GM12891 (cell line): Measurements from ENCODE around the gene ABCA1.
"Not testable (repeated sequence)": the region's sequence is repeated elsewhere in the genome, so short reads cannot be mapped to it uniquely, and the experiment has no call there.

Experiments used
- POLR2A ChIP-seq: IDR thresholded peaks from 2 replicates; pipeline ENCODE4 v1.6.1; 2011; ENCODE audit warnings: low read depth, low read length, control low read depth
- POLR2AphosphoS5 ChIP-seq: IDR thresholded peaks from 2 replicates; pipeline ENCODE4 v1.6.1; 2011; ENCODE audit warnings: low read depth, low read length, control low read depth
- SPI1 ChIP-seq: IDR thresholded peaks from 2 replicates; pipeline ENCODE4 v1.6.1; 2011; ENCODE audit warnings: low read depth, low read length, control low read depth
- TAF1 ChIP-seq: IDR thresholded peaks from 2 replicates; pipeline ENCODE4 v1.6.1; 2011; ENCODE audit warnings: low read depth, low read length, control low read depth

DNA sequence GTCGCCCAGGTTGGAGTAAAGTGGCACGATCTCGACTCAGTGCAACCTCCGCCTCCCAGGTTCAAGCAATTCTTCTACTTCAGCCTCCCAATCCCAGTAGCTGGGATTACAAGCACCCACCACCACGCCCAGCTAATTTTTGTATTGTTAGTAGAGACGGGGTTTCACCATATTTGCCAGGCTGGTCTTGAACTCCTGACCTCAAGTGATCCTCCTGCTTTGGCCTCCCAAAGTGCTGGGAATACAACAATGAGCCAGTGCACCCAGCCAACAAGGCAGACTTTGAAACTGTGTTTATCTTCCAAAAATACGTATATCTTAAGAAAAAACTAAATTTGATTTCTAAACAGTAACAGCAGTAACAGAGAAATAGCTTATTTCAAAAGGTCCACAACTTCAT, 5.2 kb downstream of the ABCA1 start:
- not testable (repeated sequence) for TF ChIP-seq POLR2AphosphoS5, POLR2A, SPI1, TAF1
